ENCODE data around the gene RAB3GAP1. TPM values are rescaled to one million over a fixed set of nuclear protein-coding genes. Genes with fewer than 3 reads are reported as not detected.

The RAB3GAP1 gene
- total RNA-seq, 2 donors from 2014 or later = 34.3 to 47.9 TPM

GRCh38 chr2:135010200-135010942 is 41.7 kb upstream of the RAB3GAP1 start:
- Histone ChIP-seq H3K36me3 (no peaks in the 10 kb centered on the region), H3K27me3 (no peaks in the 10 kb centered on the region), H3K27ac (no peak overlapping the region), H3K9ac (ENCODE audit: low read depth in 2 of 2, low read length in 2 of 2) (no peak overlapping the region), H3K4me3 (no peak overlapping the region), H3K9me3 (no peaks in the 10 kb centered on the region), H3K4me1 (no peaks in the 10 kb centered on the region)
- TF ChIP-seq CTCF (IDR thresholded peaks at IDR 0.05) = no peak
- intact Hi-C loops (cut with DNase I) = no loop called here
- no peak for DNase-seq

- no peaks in the 10 kb centered on the region for H3K4me1 ChIP-seq
- no peak for DNase-seq
- no peak overlapping the region for H3K9ac ChIP-seq (ENCODE audit: low read depth in 2 of 2, low read length in 2 of 2)
- H3K4me3 ChIP-seq = no peak overlapping the region
- no peaks in the 10 kb centered on the region for H3K36me3 ChIP-seq
- no peak overlapping the region for H3K27ac ChIP-seq
- intact Hi-C loops (cut with DNase I) = no loop called here
- H3K27me3 ChIP-seq = no peaks in the 10 kb centered on the region
- TF ChIP-seq CTCF (IDR thresholded peaks at IDR 0.05) = no peak
- H3K9me3 ChIP-seq = no peaks in the 10 kb centered on the region
Measured at GRCh38 chr2:135011633-135012032, 40.5 kb upstream of the RAB3GAP1 start.

GRCh38 chr2:135021618-135022017 is 30.5 kb upstream of the RAB3GAP1 start:
- no peak for DNase-seq
- H3K4me3 ChIP-seq = no peak overlapping the region
- intact Hi-C loops (cut with DNase I) = no loop called here
- H3K27me3 ChIP-seq = no peaks in the 10 kb centered on the region
- H3K9ac ChIP-seq (ENCODE audit: low read depth in 2 of 2, low read length in 2 of 2) = no peak overlapping the region
- no peaks in the 10 kb centered on the region for H3K9me3 ChIP-seq
- no peak overlapping the region for H3K27ac ChIP-seq
- H3K4me1 ChIP-seq = no peaks in the 10 kb centered on the region
- H3K36me3 ChIP-seq = no peaks in the 10 kb centered on the region
- no peak for TF ChIP-seq CTCF (IDR thresholded peaks at IDR 0.05)

- TF ChIP-seq CTCF (IDR thresholded peaks at IDR 0.05) = no peak
- no peak overlapping the region for H3K4me3 ChIP-seq
- H3K27ac ChIP-seq = no peak overlapping the region
- no peak for DNase-seq
- H3K36me3 ChIP-seq = no peaks in the 10 kb centered on the region
- no peaks in the 10 kb centered on the region for H3K9me3 ChIP-seq
- intact Hi-C loops (cut with DNase I) = no loop called here
- H3K4me1 ChIP-seq = no peaks in the 10 kb centered on the region
- H3K9ac ChIP-seq (ENCODE audit: low read depth in 2 of 2, low read length in 2 of 2) = no peak overlapping the region
- H3K27me3 ChIP-seq = no peaks in the 10 kb centered on the region
Measured at GRCh38 chr2:135022952-135023880, 28.9 kb upstream of the RAB3GAP1 start.

- no peaks in the 10 kb centered on the region for H3K4me1 ChIP-seq
- no peaks in the 10 kb centered on the region for H3K36me3 ChIP-seq
- no peak overlapping the region for H3K9ac ChIP-seq (ENCODE audit: low read depth in 2 of 2, low read length in 2 of 2)
- no peak for TF ChIP-seq CTCF (IDR thresholded peaks at IDR 0.05)
- H3K27ac ChIP-seq = no peak overlapping the region
- H3K27me3 ChIP-seq = no peaks in the 10 kb centered on the region
- H3K4me3 ChIP-seq = no peak overlapping the region
- intact Hi-C loops (cut with DNase I) = no loop called here
- no peak for DNase-seq
- no peaks in the 10 kb centered on the region for H3K9me3 ChIP-seq
Measured at GRCh38 chr2:135023886-135024485, 28.1 kb upstream of the RAB3GAP1 start.
